ENCODE results near the gene ZNF365. TPM values are rescaled to one million over a fixed set of nuclear protein-coding genes. Genes with fewer than 3 reads are reported as not detected.

Gene ZNF365
- total RNA-seq, 2 experiments from 2014 or later = not detected

Other genes with a start within 250 kb of the ZNF365 start
- 1 to 10 TPM; 1.1 to 1.2 TPM for gene RTKN2, start 105.5 kb upstream of the ZNF365 start, total RNA-seq